ENCODE data around the gene TBCD. TPM values are rescaled to one million over a fixed set of nuclear protein-coding genes. Genes with fewer than 3 reads are reported as not detected.

TBCD gene
- total RNA-seq, 2 experiments from 2014 or later, result 74.5 to 76.9 TPM

GRCh38 chr17:82832881-82833475 lies 81.1 kb downstream of the TBCD start:
- no peak for DNase-seq
- peaks cover 12% of the 10 kb centered on the region for H3K36me3 Mint-ChIP-seq
- peaks cover under 1% of the 10 kb centered on the region for H3K9me3 Mint-ChIP-seq
- no peaks in the 10 kb centered on the region for H3K4me1 Mint-ChIP-seq
- H3K4me3 Mint-ChIP-seq, result no peak overlapping the region
- no peak overlapping the region for H3K27ac Mint-ChIP-seq
- no peaks in the 10 kb centered on the region for H3K27me3 Mint-ChIP-seq

DNA sequence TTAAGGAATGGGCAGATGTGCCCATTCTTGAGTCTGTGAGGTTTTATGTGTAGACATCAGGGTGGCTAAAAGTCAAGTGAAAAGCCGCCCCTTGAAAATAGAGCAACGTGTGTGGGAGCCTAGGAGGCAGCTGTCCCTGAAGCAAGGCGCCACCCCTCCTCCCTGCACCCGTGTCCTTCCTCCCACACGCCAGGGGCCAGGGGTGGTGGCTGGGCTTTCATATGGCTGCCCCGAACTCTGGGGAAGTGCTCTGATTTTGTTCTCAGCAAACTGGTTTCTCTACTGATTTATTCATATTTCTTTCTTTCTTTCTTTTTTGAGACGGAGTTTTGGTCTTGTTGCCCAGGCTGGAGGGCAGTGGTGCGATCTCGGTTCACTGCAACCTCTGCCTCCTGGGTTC lies 83.3 kb downstream of the TBCD start:
- no peak for DNase-seq
- Mint-ChIP-seq H3K4me1 (no peaks in the 10 kb centered on the region), H3K9me3 (no peaks in the 10 kb centered on the region), H3K4me3 (no peak overlapping the region), H3K27ac (no peak overlapping the region), H3K27me3 (no peaks in the 10 kb centered on the region), H3K36me3 (no peaks in the 10 kb centered on the region)

GRCh38 chr17:82835766-82836512 lies 84.1 kb downstream of the TBCD start:
- Mint-ChIP-seq H3K36me3 (no peaks in the 10 kb centered on the region), H3K9me3 (no peaks in the 10 kb centered on the region), H3K4me1 (no peaks in the 10 kb centered on the region), H3K27me3 (no peaks in the 10 kb centered on the region), H3K27ac (no peak overlapping the region), H3K4me3 (no peak overlapping the region)
- no peak for DNase-seq

DNA sequence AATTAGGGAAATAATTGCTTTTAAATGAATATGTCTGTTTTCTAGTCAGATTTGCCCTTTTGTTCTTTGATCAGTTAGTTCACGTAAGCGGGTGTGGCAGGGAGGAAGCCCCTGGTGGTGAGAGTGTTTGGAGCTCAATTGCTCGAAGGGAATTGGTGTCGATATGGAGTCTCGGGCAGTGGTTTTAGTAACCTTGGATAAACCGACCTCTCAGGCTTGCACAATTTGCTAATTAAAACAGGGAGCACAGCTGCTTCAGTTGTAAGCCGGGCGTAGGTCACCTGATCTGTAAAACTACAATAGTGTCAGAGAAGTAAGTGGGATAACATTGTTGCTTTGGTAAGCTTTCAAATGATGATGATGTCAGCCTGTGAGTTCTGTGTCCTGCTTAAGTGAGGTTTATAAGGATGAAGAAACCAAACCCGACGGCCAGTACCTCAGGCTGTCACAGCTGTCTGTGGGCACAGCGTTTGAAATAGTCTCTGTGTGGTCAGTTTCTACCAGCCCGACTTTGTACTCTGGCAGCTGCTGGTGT lies 85.0 kb downstream of the TBCD start:
- no peaks in the 10 kb centered on the region for H3K36me3 Mint-ChIP-seq
- H3K27ac Mint-ChIP-seq, result no peak overlapping the region
- H3K9me3 Mint-ChIP-seq, result no peaks in the 10 kb centered on the region
- DNase-seq, result no peak
- H3K4me1 Mint-ChIP-seq, result no peaks in the 10 kb centered on the region
- no peaks in the 10 kb centered on the region for H3K27me3 Mint-ChIP-seq
- H3K4me3 Mint-ChIP-seq, result no peak overlapping the region

- DNase-seq, result no peak
- Mint-ChIP-seq H3K4me3 (no peak overlapping the region), H3K9me3 (no peaks in the 10 kb centered on the region), H3K4me1 (no peaks in the 10 kb centered on the region), H3K36me3 (no peaks in the 10 kb centered on the region), H3K27ac (no peak overlapping the region), H3K27me3 (no peaks in the 10 kb centered on the region)
Observed at GRCh38 chr17:82837586-82838320, 85.9 kb downstream of the TBCD start.

GRCh38 chr17:82838386-82839063 lies 86.7 kb downstream of the TBCD start:
- no peak overlapping the region for H3K4me3 Mint-ChIP-seq
- H3K36me3 Mint-ChIP-seq, result no peaks in the 10 kb centered on the region
- no peak overlapping the region for H3K27ac Mint-ChIP-seq
- DNase-seq, result no peak
- H3K9me3 Mint-ChIP-seq, result no peaks in the 10 kb centered on the region
- peaks cover under 1% of the 10 kb centered on the region for H3K4me1 Mint-ChIP-seq
- H3K27me3 Mint-ChIP-seq, result no peaks in the 10 kb centered on the region

DNA sequence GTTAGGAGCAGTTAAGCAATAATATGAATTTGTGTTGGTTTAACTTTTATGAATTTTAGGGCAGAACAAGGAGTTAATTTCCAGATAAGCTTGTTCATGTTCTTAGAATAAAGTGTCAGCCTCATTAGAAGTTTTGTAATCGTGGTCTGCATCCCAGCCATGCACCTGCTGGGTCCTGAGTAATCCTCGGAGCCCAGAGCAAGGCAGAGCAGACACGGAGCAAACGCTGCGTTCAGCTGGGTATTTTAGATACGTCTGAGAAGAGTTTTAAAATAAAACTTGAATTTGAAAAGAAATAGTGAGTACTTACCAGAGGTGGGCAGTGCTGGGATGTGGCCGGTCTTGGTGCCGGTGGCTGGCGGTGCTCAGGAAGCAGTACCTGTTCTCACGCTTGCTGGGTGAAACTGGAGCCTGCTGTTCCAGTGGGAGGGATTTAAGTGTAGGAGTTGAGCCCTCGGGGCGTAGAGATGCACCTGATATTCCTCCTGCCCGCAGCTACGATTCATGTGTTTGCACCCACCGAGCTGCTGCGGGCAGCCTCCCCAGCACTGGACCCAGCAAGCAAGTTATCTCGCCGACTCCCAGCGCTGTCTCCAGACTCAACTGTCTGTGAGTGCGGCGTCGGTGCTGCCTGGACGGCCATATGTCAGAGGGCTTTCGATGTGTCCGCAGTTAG lies 87.9 kb downstream of the TBCD start, which contains the start of gene ZNF750:
TSS of gene ZNF750 (minus strand) at position 406 of the 676 bp plus-strand sequence. CDS start 7,568 bp downstream, outside the sequence.
- Mint-ChIP-seq H3K36me3 (no peaks in the 10 kb centered on the region), H3K9me3 (no peaks in the 10 kb centered on the region), H3K27me3 (no peaks in the 10 kb centered on the region), H3K4me3 (no peak within 1 kb of the TSS), H3K27ac (no peak within 1 kb of the TSS), H3K4me1 (peaks cover 5% of the 10 kb centered on the region)
- DNase-seq, result no peak

DNA sequence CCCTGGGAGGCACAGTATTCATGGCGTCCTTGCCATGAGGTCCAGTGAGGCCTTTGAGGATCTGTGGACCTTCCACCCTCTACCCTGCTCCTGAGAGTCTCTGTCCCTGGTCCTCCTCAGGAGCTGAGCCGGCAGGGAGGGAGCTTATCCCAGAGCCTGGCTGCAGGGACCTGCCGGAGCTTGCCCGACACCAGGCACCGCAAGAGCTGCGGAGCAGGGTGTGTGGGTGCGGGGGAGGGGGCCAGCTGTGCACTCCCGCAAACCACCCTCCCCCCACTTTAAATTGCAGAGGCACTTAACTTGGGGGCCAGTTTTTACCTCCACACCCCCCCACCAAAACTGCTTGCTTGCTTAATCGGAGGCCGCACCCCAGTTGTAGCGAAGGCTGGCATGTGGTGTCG lies 88.6 kb downstream of the TBCD start:
- no peaks in the 10 kb centered on the region for H3K27me3 Mint-ChIP-seq
- H3K27ac Mint-ChIP-seq, result no peak overlapping the region
- DNase-seq, result no peak
- H3K4me3 Mint-ChIP-seq, result no peak overlapping the region
- H3K9me3 Mint-ChIP-seq, result no peaks in the 10 kb centered on the region
- no peaks in the 10 kb centered on the region for H3K36me3 Mint-ChIP-seq
- peaks cover 5% of the 10 kb centered on the region for H3K4me1 Mint-ChIP-seq

DNA sequence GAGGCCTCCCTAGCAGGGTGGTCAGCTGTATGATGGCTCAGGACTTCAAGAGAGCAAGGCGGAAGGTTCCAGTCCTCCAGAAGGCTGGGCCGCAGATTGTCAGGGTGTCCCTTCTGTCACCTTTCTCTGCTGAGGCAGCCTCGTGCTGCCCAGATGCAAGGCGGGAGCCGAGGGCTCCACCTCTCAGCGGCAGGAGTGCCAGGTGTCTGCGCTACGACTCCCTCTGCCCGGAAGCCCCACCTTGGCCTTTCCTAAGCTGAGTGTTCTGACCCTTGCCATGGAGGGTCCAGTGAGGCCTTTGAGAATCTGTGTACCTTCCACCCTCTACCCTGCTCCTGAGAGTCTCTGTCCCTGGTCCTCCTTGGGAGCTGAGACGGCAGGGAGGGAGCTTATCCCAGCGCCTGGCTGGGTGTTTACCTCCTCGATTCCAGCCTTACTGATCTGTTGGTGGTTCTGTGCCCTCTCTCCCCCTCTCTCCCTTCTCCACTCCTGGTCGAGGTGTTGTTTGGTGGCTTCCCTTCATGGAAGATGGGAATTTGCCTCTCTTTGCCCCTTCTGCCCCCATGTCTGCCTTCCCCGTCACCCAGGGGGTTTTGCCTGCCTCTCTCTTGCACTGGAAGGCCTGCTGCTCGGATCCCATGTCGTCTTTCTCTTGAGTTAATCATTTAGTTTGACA lies 90.2 kb downstream of the TBCD start:
- Mint-ChIP-seq H3K4me3 (no peak overlapping the region), H3K27ac (no peak overlapping the region), H3K27me3 (no peaks in the 10 kb centered on the region), H3K4me1 (peaks cover 5% of the 10 kb centered on the region), H3K36me3 (no peaks in the 10 kb centered on the region), H3K9me3 (no peaks in the 10 kb centered on the region)
- DNase-seq, result no peak

GRCh38 chr17:82843904-82844680 lies 92.2 kb downstream of the TBCD start:
- Mint-ChIP-seq H3K27me3 (no peaks in the 10 kb centered on the region), H3K36me3 (peaks cover under 1% of the 10 kb centered on the region), H3K9me3 (no peaks in the 10 kb centered on the region), H3K4me1 (peaks cover 9% of the 10 kb centered on the region), H3K4me3 (no peak overlapping the region), H3K27ac (no peak overlapping the region)
- DNase-seq, result no peak

DNA sequence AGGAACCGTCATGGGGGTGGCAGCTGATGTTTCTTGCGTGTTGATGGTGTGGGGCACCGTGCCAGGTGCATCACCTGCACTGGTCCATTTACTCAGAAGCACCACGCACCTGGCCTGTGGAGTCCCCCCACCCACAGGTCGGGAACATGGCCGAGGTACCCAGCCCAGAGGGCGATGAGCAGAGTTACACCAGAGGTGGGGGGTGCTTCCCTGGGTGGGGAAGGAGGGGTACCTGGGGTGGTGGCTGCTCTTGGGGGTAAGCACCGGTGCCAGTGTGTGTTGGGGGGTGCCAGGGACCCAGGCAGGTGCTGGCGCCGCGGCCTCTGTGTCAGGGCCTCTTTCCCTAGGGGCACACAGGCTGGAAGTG lies 92.9 kb downstream of the TBCD start:
- Mint-ChIP-seq H3K4me3 (no peak overlapping the region), H3K9me3 (no peaks in the 10 kb centered on the region), H3K27ac (no peak overlapping the region), H3K36me3 (peaks cover 6% of the 10 kb centered on the region), H3K27me3 (no peaks in the 10 kb centered on the region), H3K4me1 (peaks cover 13% of the 10 kb centered on the region)
- DNase-seq, result no peak

- Mint-ChIP-seq H3K4me1 (peaks cover 13% of the 10 kb centered on the region), H3K9me3 (no peaks in the 10 kb centered on the region), H3K27me3 (no peaks in the 10 kb centered on the region), H3K36me3 (peaks cover 6% of the 10 kb centered on the region), H3K4me3 (no peak overlapping the region), H3K27ac (no peak overlapping the region)
- no peak for DNase-seq
Observed at GRCh38 chr17:82845163-82845807, 93.4 kb downstream of the TBCD start.

DNA sequence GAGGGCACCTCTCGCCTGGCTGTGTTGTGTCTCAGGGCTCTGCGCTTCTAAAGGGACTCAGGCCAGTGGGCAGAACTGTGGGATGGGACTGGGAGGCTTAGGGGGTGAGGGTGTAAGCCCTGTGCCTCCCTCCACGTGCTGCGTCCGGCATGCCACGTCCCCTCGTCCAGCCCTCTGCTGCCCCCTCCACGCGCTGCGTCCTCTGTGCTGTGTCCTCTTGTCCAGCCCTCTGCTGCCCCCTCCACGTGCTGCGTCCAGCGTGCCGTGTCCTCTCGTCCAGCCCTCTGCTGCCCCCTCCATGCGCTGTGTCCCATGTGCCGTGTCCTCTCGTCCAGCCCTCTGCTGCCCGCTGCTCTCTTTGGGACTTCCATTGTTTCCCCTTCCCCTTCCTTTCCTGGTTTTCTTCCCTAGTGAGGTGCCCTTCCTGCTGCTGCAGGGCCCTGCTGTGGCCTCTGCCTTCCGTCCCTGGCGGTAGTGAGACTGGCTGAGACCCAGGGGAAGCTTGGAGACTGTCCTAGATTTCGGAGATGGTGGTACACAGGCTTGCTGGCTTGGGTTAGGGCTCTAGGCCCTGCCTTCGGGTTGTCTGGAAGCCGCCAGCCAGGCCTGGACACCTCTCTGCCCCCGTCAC lies 94.3 kb downstream of the TBCD start:
- H3K4me3 Mint-ChIP-seq, result no peak overlapping the region
- no peaks in the 10 kb centered on the region for H3K9me3 Mint-ChIP-seq
- DNase-seq, result no peak
- H3K4me1 Mint-ChIP-seq, result peaks cover 13% of the 10 kb centered on the region
- H3K27me3 Mint-ChIP-seq, result no peaks in the 10 kb centered on the region
- H3K27ac Mint-ChIP-seq, result no peak overlapping the region
- peaks cover 9% of the 10 kb centered on the region for H3K36me3 Mint-ChIP-seq

Measured in activated naive CD8-positive, alpha-beta T cell treated with anti-CD3 and anti-CD28 coated beads for 36 hours (primary cell).